ENCODE results near the gene APBB3. TPM values are rescaled to one million over a fixed set of nuclear protein-coding genes. Genes with fewer than 3 reads are reported as not detected.

The APBB3 gene
- total RNA-seq, 1 donor from 2014 or later, result 16.7 TPM

DNA sequence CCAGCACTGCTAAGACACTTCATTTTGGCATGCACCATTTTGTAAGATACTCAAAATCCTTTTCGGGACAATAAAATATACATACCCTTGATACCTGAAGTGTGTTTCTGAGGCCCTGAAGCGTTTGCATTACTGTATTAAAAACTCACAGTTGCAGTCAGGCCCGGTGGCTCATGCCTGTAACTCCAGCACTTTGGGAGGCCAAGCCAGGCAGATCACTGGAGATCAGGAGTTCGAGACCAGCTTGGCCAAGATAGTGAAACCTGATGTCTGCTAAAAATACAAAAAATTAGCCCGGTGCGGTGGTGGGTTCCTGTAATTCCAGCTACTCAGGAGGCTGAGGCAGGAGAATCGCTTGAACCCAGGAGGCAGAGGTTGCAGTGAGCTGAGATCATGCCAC is 19.4 kb downstream of the APBB3 start:
- no peak for TF ChIP-seq POLR2A (IDR thresholded peaks at IDR 0.05)
- TF ChIP-seq POLR2AphosphoS5 (IDR thresholded peaks at IDR 0.05; ENCODE audit: insufficient read depth in 1 of 2, low read depth in 1 of 2), result no peak
- TF ChIP-seq, protein P1, sequence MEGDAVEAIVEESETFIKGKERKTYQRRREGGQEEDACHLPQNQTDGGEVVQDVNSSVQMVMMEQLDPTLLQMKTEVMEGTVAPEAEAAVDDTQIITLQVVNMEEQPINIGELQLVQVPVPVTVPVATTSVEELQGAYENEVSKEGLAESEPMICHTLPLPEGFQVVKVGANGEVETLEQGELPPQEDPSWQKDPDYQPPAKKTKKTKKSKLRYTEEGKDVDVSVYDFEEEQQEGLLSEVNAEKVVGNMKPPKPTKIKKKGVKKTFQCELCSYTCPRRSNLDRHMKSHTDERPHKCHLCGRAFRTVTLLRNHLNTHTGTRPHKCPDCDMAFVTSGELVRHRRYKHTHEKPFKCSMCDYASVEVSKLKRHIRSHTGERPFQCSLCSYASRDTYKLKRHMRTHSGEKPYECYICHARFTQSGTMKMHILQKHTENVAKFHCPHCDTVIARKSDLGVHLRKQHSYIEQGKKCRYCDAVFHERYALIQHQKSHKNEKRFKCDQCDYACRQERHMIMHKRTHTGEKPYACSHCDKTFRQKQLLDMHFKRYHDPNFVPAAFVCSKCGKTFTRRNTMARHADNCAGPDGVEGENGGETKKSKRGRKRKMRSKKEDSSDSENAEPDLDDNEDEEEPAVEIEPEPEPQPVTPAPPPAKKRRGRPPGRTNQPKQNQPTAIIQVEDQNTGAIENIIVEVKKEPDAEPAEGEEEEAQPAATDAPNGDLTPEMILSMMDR (IDR thresholded peaks at IDR 0.05), result no peak
- H3K27ac ChIP-seq, result no peak overlapping the region
- H3K9me3 ChIP-seq, result no peaks in the 10 kb centered on the region
- no peaks in the 10 kb centered on the region for H3K27me3 ChIP-seq
- H3K4me3 ChIP-seq, result no peak overlapping the region
- intact Hi-C loops (cut with DNase I), result loop anchor here (5.0 to 10.0 kb wide), 2 partner anchors 102 to 140 kb away; partner anchors contain the start of genes ANKHD1, IK and NDUFA2
- H3K36me3 ChIP-seq, result peaks cover 0 to 47% of the 10 kb centered on the region in 2 donors
- peaks cover 29% of the 10 kb centered on the region for H3K4me1 ChIP-seq
- DNase-seq (ENCODE audit: extremely low spot score in 2 of 2), result no peak

DNA sequence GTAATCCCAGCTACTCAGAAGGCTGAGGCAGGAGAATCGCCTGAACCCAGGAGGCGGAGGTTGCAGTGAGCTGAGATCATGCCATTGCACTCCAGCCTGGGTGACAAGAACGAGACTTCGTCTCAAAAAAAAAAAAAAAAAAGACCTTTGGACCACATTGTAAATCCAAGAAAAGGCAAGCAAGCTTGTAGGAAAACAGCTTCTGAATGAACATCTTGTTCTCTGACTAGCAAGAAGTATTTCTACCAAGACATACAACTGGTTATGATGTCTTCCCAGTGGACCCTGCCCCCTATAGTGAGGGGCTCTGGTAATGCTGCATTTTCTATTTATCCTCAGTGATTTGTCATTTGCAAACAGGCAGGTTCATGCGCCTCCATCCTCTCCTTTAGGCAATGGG is 21.4 kb downstream of the APBB3 start:
- TF ChIP-seq POLR2AphosphoS5 (IDR thresholded peaks at IDR 0.05; ENCODE audit: insufficient read depth in 1 of 2, low read depth in 1 of 2), result no peak
- TF ChIP-seq, protein P1 (IDR thresholded peaks at IDR 0.05), result no peak
- no peak for TF ChIP-seq POLR2A (IDR thresholded peaks at IDR 0.05)
- H3K4me1 ChIP-seq, result peaks cover 9% of the 10 kb centered on the region
- intact Hi-C loops (cut with DNase I), result loop anchor here (10.0 kb wide), 1 partner anchor 138 kb away; the partner anchor contains the start of gene ANKHD1

DNA sequence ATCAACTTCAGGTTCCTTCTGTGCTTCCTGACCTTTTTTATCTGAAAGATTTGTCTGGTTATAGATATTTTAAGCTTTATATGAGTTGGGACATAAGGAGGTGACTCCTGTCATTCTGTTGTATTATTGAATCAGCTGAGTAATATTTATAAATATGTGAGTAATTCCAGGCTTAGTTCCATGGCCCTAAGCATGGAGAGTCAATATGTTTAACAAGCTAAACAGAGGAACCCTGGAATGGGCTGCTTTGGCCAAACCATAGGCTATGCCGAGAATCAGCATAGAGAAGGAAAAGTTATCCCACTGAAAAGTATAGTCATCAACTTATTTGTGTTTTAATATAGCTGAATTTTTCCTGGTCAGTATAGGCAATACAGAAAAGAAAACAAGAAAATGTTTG is 24.2 kb downstream of the APBB3 start:
- no peaks in the 10 kb centered on the region for H3K9me3 ChIP-seq
- H3K27me3 ChIP-seq, result no peaks in the 10 kb centered on the region
- no peak overlapping the region for H3K27ac ChIP-seq
- H3K4me1 ChIP-seq, result no peaks in the 10 kb centered on the region
- intact Hi-C loops (cut with DNase I), result loop anchor here (10.0 kb wide), 1 partner anchor 135 kb away; the partner anchor contains the start of gene ANKHD1
- H3K36me3 ChIP-seq, result peaks cover 0 to 80% of the 10 kb centered on the region in 2 donors
- TF ChIP-seq, protein P1 (IDR thresholded peaks at IDR 0.05), result no peak
- TF ChIP-seq POLR2AphosphoS5 (IDR thresholded peaks at IDR 0.05; ENCODE audit: insufficient read depth in 1 of 2, low read depth in 1 of 2), result no peak
- TF ChIP-seq POLR2A (IDR thresholded peaks at IDR 0.05), result no peak
- DNase-seq (ENCODE audit: extremely low spot score in 2 of 2), result no peak
- no peak overlapping the region for H3K4me3 ChIP-seq

More for the DNA sequence above, 21.4 kb downstream of the APBB3 start:
- no peaks in the 10 kb centered on the region for H3K9me3 ChIP-seq
- no peaks in the 10 kb centered on the region for H3K27me3 ChIP-seq
- peaks cover 0 to 61% of the 10 kb centered on the region in 2 donors for H3K36me3 ChIP-seq
- H3K27ac ChIP-seq, result no peak overlapping the region
- no peak for DNase-seq (ENCODE audit: extremely low spot score in 2 of 2)
- H3K4me3 ChIP-seq, result no peak overlapping the region

DNA sequence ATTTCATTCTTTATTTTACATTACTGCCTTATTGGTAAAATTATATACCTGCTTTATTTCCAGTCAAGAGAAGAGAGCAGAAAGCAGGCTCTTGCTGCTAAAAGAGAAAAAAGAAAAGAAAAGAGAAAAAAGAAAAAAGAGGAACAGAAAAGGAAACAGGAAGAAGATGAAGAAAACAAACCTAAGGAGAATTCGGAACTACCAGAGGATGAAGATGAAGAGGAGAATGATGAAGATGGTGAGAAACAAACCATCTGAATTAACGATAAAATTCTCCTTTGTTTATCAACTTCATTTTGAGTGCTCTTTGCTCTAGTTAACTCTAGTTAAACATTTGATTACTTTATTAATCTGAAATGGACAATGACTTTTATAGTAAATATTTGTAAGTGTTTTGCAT is 40.4 kb downstream of the APBB3 start:
- TF ChIP-seq, protein P1 (IDR thresholded peaks at IDR 0.05), result no peak
- no peak for TF ChIP-seq POLR2AphosphoS5 (IDR thresholded peaks at IDR 0.05; ENCODE audit: insufficient read depth in 1 of 2, low read depth in 1 of 2)
- TF ChIP-seq POLR2A (IDR thresholded peaks at IDR 0.05), result no peak
- no peaks in the 10 kb centered on the region for H3K4me1 ChIP-seq
- H3K27ac ChIP-seq, result no peak overlapping the region
- H3K9me3 ChIP-seq, result no peaks in the 10 kb centered on the region
- H3K4me3 ChIP-seq, result no peak overlapping the region
- intact Hi-C loops (cut with DNase I), result no loop called here
- peaks cover 13 to 38% of the 10 kb centered on the region in 2 donors for H3K36me3 ChIP-seq
- no peaks in the 10 kb centered on the region for H3K27me3 ChIP-seq
- DNase-seq (ENCODE audit: extremely low spot score in 2 of 2), result no peak

DNA sequence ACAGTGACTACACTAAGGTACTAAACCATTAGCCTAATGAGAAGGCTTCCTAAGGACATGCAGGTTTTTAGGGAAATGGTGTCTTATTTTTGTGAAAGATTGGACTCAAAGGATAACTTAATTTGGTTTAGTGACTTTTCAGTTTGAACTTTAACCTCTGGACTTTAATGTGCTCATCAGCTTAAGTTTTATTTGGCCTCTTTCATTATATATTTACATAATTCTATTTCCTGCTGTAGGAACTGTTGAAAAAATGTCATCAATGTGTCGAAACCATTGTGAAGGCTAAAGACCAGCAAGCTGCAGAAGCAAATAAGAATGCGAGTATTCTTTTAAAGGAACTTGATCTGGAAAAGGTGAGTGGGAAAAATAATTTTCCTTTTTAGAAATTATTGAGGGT is 51.3 kb downstream of the APBB3 start:
- no peak overlapping the region for H3K4me3 ChIP-seq
- no peak overlapping the region for H3K27ac ChIP-seq
- no peaks in the 10 kb centered on the region for H3K9me3 ChIP-seq
- H3K4me1 ChIP-seq, result no peaks in the 10 kb centered on the region
- peaks cover 3 to 64% of the 10 kb centered on the region in 2 donors for H3K36me3 ChIP-seq
- TF ChIP-seq POLR2A (IDR thresholded peaks at IDR 0.05) (no peak), POLR2AphosphoS5 (IDR thresholded peaks at IDR 0.05; ENCODE audit: insufficient read depth in 1 of 2, low read depth in 1 of 2) (no peak)
- TF ChIP-seq, protein P1 (IDR thresholded peaks at IDR 0.05), result no peak
- H3K27me3 ChIP-seq, result no peaks in the 10 kb centered on the region
- DNase-seq (ENCODE audit: extremely low spot score in 2 of 2), result no peak
- intact Hi-C loops (cut with DNase I), result no loop called here

Data from vagina (tissue), 2 donors.